Stimulated activated CD4-positive, alpha-beta T cell treated with anti-CD3 and anti-CD28 coated beads, Interleukin-15, amount 100 ng/mL, for 48 hours (primary cell): ENCODE measurements around the gene VTI1A.
"Not testable (repeated sequence)": the region's sequence is repeated elsewhere in the genome, so short reads cannot be mapped to it uniquely, and the experiment has no call there.

Experiments
- DNase-seq, 2 donors: peaks; one replicate each; pipeline ENCODE4 v3.0.0-alpha.2; 2020; ENCODE audit warnings: low read depth in 2 of 2

Gene VTI1A

DNA sequence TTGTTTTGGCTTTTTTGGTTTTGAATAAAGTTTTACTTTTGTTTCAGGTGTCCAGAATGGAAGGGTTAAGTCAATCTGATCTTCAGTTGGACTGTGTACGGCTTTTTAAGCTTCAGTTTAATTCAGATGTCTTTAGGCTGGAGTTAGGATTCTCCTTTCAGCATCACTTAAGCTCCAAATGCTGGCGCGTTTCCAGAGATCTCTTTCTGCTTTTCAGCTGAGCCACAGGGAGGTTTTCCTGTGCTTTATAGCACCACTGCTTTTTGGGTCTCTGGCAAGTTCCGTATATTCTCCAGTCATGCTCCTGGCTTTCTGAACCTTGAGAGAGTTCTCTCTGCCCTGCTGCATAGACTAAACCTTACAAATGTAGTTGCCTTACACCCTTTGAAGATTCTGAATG, 60.0 kb downstream of the VTI1A start:
- no peak for DNase-seq

DNA sequence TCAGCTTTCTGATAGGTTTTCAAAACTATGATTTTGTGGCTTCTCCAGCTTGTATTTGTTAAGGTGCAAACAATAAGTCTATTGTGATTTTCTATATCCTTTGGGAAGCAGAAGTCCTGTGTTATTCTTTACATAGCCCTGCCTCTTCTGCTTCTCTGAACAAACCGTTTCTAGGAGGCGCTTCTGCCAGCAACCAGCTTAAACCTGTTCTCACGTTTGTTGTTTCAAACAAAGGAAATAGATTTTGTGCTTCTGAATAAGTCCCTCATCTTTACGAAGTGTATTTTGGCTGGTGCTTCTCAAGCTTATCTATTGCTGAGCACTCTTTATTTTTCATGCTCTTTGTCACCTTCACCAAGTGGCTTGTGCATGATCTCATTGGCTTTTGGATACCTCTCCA, 61.0 kb downstream of the VTI1A start:
- DNase-seq: no peak

DNA sequence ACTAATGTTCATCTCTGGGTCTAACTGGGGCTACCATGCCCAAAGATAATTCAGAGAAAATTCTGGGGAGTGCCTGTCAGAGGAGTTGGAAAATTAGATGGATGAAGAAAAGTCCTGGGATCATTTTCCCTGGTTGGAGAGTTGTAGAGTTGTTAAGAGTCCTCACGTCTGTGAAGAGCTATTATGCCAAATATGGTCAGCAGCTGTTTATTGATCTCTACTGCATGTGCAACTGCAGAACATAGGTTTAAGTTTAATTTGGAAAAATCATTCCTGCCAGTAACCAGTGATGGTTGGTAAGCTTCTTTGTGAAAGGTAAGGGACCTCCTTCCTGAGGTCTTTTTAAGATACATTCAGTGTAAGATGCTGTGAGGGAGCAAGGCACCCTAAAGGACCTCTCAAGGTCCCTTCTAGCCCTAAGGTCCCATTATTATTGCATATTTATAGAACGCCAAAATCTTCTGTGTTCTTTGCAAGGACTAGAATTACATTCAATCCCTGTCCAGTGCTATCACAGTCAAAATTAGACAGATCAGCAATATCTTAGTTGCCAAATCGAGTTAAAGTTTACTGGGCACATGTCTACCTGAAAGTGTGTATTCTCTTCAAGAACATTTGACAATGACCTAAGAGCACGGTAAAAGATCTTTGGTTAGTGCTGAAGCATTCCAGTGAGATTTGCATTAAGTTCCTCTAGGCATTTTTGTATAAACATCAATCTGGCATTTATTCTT, 62.7 kb downstream of the VTI1A start:
- DNase-seq: no peak

DNA sequence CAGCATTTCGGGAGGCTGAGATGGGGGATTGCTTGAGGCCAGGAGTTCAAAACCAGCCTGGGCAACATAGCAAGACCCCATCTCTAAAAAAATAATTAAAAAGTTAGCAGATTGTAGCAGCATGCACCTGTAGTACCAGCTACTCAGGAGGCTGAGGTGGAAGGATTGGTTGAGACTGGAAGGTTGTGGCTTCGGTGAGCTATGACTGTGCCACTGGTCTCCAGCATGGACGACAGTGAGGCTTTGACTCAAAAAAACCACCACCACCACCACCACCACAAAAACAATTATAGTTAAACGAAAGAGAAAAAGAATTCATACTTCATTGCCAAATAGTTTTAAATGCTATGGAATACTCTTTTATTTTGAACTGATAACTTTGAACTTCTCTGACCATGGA, 63.4 kb downstream of the VTI1A start:
- DNase-seq: peak in 1 of 2 donors; percentile 5

DNA sequence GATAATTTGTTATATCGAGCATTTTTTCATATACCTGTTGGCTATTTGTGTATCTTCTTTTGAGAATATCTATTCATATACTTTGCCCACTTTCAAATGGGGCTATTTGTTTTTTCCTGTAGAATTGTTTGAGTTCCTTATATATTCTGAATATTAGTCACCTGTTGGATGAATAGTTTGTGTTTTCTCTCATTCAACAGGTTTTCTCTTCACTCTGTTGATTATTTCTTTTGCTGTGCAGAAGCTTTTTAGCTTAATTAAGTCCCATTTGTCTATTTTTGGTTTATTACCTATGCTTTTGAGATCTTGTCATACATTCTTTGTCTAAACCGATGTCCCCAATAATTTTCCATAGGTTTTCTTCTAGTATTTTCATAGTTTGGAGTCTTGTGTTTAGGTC, 65.3 kb downstream of the VTI1A start:
- DNase-seq: no peak

DNA sequence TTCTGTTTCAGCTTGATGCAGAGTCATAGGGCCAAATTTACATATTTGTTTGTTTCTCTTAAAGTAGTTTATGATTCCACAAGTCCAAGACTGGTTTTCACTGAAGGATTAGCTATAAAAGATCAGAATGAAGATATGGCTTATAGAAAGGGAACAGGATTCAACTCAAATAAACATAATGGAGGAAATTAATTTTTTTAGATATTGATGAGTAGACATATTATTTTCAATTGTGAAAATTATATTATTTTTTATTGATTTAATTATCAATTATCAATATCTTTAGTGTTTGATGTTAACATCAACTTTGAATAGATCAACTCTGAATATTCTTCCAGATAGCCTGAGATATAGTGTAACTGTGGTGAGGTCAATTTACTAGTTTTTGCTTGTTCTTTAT, 68.1 kb downstream of the VTI1A start:
- no peak for DNase-seq

DNA sequence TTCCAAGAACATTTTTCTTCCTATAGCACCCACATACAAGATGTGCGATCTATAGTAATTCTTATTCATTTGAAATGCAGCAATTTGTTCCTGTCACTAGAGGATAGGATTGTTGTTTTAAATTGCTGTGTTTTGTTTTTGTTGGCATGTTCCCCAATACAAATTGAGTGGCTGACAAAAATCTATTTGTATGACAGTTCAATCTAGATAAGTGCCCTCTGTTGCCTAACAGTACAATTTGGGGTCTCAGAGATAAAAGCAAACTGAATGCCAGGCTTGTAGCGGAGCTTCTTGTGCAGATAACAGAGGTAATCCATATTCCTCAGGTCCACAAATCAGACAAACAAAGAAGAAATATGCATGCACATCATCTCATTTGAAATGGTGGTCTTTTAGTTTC, 68.8 kb downstream of the VTI1A start:
- DNase-seq: no peak

DNA sequence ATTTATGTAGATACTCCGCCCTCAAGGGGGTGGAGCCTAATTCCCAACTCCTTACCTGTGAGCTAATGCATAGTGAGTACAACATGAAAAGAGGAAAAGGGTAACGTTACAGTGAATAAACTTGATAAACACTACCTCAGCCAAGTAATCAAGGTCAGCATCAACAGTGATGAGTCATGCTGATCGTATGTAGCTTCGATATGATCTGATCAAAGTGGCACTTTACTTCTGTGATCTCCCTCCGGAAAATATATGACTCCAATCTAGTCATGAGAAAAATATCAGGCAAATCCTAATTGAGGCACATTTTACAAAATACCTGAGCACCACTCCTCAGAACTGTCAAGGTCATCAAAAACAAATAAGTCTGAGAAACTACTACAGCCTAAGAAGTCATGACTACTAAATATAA, 70.4 kb downstream of the VTI1A start:
- no peak for DNase-seq

DNA sequence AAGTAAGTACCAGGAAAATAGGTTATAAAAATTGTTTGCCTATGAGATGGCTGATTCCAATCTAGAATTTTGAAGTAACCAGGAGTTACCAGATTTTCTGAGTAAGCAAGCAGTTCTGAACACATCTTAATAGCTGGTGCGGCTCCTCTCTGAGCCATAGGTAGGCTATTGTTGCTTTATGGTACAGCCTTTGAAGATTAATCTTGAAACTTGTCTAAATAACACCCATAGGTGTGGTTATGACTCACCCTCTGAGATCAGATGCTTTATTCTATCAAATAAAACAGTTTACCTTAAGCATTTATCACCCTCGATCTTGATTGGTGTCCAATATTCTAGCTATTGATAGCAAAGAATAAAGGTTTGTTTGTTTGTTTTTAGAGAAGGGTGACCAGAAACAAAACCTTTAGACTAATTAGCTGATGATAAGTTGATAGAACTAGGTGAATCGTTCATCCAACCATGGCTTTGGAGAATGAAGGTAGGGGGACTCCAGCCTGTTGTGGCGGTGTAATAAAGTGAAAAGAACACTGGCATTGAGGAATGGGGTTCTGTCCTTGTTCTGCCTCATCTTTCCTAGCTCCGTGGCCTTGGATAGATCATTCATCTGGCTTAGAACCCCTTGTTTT, 72.2 kb downstream of the VTI1A start:
- DNase-seq: no peak

DNA sequence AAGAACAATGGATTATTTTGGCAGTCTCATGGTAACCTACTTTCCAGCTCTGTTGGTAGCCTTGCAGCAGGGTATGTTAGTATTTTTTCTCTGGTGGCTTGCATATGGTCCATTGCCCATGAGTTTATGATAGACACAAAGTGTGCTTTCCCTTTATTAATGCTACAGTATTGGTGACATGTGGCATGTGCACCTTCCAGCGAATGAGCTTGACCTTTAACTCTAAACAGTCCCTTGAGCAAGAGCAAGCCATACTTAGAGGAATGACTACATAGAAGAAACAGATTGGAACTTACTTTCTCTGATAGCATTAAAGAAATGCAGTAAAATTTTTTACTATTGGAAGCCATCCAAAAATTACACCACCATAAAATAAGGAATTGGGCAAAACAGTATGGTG, 73.9 kb downstream of the VTI1A start:
- no peak for DNase-seq

DNA sequence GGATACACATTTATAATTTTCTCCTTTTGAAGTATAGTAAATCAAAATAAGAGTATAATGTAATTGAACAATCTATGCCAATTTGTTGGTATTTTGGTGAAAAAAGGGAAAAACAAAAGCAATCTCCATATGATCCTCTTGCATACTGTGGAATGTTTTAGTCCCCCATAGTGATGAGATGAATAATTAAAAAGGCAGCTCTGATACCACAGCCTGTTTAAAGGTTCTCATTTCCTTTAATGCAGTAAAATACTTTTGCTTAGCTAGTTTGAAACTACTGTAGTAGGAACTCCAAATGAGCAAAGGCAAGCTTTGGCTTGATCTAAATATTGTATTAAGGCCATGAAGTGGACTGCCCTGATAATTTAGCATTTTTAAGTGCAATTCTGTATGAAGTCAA, 77.6 kb downstream of the VTI1A start:
- DNase-seq: no peak

DNA sequence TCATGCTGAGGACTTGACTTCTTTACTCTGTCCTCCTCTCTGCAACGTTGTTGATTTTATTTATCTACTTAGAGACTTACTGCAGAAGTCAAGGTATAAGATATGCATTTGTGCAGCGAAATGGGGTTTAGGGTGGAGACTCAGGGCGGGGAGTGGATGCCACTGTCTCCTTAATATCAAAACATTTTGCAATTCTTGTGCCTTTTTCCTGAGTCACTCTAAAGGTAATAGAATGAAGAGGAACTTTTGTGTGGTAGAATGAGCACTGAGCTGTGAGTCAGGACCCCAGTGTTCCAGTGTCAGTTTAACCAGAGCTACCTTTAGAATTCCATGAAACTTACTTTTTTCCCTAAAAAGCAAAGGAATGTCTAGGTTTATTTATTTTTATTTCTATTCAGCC, 78.2 kb downstream of the VTI1A start:
- no peak for DNase-seq

DNA sequence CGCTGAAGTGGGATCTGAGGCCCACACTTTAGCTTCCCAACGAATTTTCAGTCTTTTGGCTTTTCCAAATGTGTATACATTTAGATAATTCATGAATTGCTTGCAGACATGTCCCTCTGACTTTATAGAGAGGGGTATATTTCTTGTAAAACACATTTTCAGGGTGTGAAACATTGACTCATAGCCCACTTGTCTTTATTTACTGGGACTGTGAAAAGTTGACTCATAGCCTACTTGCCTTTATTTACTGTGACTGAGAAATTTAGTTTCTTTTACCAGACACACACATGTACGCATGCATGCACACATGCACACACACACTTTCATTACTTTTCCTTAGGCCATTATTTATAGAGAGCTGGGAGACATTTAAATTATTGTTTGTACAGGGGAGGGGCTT, 79.1 kb downstream of the VTI1A start:
- no peak for DNase-seq

DNA sequence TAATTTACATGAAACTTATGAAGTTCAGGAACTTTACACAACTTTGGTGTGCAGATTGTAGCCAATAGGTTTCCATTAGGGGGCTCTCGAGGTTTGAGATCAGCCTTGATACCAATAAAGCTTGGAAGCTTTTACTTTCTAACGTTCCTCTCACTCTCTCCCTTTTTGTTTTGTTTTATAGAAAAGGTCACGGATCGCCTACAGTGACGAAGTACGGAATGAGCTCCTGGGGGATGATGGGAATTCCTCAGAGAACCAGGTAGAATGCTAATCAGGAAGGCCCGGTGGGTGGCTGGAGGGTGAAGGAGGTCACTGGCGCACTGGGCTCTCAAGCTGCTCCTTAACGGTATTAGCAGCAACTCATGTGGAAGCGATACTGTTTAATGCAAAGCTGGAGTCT, 79.9 kb downstream of the VTI1A start:
- no peak for DNase-seq

DNA sequence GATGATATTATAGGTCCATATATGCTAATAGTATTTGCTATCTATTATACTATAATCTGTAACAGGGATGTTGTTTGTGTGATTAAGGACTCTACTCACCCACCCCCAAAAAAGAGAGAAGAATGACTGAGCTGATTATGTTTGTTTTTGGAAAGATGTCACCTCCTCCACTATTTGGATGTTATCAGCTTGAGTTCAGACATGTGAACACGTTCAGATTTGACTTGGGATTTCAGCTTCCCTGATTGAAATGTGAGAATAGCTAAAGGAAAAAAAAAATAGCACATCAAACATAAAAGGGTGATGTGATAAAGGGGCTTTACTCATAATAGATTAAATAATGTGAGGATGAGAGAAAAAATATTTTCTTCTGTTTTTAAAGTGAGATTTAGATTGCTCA, 81.2 kb downstream of the VTI1A start:
- no peak for DNase-seq

DNA sequence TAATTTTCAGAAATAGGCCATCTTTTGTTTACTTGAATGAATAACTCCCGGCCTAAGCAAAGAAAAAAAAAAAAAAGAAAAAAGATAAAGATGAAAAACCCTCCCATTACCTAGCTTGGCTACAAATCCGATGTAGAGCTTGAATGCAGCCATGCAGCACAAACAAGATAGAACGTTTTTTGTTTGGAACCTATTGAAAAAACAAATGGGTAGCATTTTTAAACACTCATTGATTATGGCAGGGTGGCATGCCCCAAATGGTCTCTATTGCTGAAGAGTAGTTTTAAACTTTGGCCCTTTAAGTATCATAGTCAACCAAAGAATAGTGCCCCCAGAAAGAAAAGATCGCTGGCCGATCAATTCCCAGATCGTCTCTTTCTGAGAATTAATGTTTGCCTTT, 84.4 kb downstream of the VTI1A start:
- DNase-seq: no peak

DNA sequence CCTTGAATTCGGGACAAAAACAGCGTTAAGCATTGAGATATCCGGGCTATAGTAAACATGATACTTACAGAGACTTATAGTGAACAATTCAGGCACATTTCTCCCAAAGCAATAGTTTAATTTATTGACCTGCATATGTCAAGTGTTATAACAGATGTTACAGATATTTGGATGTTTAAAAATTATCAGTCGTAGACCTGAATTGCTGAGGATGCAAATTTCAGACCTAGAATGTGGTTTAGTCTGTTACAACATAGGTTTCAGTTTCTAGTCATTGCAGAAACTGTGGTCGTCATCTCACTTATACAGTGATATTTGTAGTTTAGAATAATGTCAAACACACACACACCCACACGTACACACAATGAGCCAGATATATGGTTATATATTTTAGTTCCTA, 85.2 kb downstream of the VTI1A start:
- DNase-seq: no peak

DNA sequence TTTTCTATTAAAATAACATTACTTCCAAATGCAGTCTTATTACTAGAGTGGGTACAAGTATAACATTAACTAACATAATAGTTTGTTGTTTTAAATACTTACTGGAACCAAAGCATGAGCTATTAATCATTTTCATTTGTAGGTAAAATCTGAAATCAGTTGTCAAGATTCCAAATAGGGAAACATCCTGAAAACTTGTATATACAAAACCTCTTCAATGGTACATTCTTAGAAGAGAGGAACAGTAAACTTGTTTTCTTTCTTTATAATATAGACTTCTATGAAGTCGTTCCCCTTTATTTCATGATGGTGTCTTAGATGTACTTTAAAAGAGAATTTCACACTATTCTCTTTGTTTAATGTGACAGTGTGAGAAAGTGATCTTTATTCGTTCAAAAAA, 85.9 kb downstream of the VTI1A start:
- DNase-seq: no peak

DNA sequence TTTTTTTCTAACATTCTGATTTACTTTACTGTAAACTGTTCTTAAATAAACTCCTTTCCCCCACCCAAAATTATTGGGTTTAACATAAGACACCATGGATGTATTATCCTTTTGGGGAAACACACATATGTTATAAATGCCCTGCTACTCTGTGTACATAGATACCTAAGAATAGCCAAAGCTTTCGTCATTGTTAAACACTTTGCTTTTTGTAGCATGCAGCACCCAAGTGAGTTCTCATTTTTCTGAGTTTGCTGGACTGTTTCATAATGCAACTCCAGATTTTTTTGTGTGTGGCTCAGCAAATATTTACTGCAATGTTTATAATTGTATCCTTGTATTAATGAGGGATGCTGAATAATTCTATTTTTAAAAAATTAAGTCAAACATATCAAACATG, 86.9 kb downstream of the VTI1A start:
- no peak for DNase-seq

DNA sequence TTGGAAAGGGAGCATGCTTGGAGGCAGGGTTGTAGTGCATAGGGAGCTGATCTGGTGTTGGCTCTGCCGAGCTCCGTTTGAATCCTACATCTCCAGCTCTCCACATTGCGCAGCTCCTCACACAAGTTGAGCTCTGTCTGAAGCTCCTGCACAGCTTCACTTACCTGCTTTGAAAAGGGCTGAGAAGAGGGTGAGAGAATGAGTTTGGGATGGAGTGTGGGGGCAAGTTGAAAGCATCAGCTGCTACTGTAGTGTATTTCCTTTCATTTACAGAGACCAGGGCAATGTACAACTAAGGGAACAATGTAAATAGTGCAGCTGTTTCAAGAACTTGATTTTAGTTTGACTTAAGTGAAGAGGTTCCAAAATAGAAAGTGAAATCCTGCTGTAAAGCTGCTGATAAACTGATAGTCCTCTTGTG, 88.5 kb downstream of the VTI1A start:
- DNase-seq: no peak

DNA sequence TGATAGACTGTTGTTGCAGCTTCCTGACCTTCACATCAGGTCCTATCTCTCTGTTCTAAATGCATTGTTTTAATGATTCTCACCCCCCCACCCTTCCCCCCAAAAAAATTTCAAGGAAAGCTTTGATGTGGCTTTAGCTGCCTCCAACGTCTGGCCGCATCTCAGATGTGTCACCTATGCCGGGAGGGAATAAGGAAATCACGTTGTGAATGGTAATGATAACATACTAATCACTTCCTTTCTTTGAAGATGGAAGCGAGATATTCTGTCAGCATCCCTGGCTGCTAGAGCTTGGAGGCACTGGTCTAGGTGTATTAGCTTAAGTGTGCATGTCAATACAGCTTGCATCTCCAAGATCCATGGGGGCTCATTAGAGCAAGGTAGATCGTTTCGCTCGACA, 89.6 kb downstream of the VTI1A start:
- DNase-seq: no peak

DNA sequence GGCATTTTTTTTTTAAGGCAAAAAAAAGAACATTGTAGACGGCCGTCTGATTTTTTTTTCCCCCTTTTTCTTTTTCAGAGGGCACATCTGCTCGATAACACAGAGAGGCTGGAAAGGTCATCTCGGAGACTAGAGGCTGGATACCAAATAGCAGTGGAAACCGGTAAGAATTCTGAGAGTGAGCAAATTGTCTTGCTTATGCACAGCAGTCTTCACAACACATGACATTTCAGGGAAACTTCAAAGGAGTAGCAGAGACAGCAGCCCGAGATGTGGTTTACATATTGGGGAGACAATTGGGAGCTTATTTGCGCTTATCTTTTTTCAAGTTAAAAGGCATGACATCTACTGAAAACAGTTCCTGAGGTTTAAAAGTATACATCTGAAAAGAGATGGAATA, 91.2 kb downstream of the VTI1A start:
- no peak for DNase-seq

DNA sequence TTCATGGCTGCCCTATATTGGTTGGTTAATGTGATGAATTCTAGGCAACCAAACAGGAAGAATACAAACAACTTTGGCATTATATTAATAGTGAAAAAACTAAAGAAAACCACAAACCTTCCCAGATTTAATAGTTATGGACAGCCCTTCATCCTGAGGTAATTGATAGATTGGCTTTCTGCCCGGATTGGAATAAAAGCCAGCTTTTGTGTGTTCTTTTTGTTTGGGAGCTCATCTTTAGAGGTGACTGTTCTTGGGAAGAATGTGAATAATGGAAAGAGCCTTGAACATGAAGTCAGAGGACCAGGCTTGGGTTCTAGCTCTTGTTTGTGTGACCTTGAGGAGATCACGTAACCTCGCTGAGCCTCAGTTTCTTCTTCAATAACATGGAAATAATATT, 92.3 kb downstream of the VTI1A start:
- DNase-seq: no peak

DNA sequence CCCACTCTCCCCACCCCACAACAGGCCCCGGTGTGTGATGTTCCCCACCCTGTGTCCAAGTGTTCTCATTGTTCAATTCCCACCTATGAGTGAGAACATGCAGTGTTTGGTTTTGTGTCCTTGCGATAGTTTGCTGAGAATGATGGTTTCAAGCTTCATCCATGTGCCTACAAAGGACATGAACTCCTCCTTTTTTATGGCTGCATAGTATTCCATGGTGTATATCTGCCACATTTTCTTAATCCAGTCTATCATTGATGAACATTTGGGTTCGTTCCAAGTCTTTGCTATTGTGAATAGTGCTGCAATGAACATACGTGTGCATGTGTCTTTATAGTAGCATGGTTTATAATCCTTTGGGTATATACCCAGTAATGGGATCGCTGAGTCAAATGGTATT, 95.8 kb downstream of the VTI1A start:
- not testable (repeated sequence) for DNase-seq
